SH-SY5Y (cell line): Measurements from ENCODE around the gene DHX35.

Experiments used
- GATA2 ChIP-seq: IDR thresholded peaks from 2 replicates; pipeline ENCODE4 v1.6.1; 2011; ENCODE audit warnings: mild to moderate bottlenecking, low read depth, low read length
- GATA3 ChIP-seq: IDR thresholded peaks from 2 replicates; pipeline ENCODE4 v1.6.1; 2011; ENCODE audit warnings: low read depth, mild to moderate bottlenecking, low read length, moderate library complexity

DNA sequence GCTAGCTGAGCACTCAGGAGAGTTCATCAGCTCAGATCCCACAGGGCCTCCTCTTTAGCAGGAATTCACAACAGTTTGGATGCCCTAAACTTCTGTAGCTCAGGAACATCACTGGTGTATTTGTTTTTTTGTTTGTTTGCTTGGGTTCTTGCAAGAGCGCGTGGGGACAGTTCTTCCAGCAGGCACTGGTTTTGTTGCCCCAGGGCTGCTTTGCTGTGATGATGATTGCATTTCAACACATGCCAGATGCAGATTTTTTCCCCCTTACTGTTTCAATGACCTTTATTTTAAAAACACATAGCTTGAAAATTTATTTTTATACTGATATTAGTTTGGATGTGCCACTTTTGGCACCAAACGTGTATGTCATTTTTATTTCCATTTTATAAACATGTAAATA lies 77.1 kb downstream of the DHX35 start:
- TF ChIP-seq GATA2 (no peak), GATA3 (no peak)
